KOPT-K1 (cell line): ENCODE data around the gene LYRM4.

ENCODE experiments used
- H3K27ac ChIP-seq: fragments of 200-600 bp; sonication (generic); 2 replicates; pipeline ENCODE4 v1.5.1; 2016; ENCODE audit warnings: antibody characterized with exemption, mild to moderate bottlenecking, low read depth, low read length; ENCODE audit not compliant: poor library complexity, severe bottlenecking
- H3K36me3 ChIP-seq: fragments of 200-600 bp; sonication (generic); 2 replicates; pipeline ENCODE4 v1.5.1; 2017; ENCODE audit warnings: antibody characterized with exemption, mild to moderate bottlenecking, low read length, moderate library complexity; ENCODE audit not compliant: insufficient read depth
- H3K9me3 ChIP-seq: fragments of 200-600 bp; sonication (generic); 2 replicates; pipeline ENCODE4 v1.5.1; 2017; ENCODE audit warnings: antibody characterized with exemption, low read length, mild to moderate bottlenecking; ENCODE audit not compliant: insufficient read depth, poor library complexity, severe bottlenecking

Gene LYRM4

DNA sequence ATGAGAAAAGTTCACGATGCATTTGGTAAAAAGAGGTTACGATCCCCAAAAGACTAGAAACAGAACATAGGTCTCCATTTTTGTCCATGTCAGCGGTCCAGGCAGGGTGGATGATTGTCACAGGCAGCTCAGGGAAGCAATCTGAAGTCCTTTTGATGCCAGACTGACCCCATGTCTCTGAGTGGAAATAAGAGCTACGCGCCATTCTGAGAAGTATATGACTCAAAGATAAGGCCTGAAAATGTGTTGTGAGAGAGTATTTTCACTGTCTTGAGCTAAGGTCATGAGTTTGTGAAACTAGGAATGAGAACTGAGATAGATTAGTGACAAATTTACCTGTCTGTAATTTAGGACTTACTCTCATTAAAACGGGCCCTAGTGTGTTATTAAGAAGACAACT is 69.5 kb downstream of the LYRM4 start:
- H3K36me3 ChIP-seq, result no peaks in the 10 kb centered on the region
- no peaks in the 10 kb centered on the region for H3K9me3 ChIP-seq
- H3K27ac ChIP-seq, result no peak overlapping the region

DNA sequence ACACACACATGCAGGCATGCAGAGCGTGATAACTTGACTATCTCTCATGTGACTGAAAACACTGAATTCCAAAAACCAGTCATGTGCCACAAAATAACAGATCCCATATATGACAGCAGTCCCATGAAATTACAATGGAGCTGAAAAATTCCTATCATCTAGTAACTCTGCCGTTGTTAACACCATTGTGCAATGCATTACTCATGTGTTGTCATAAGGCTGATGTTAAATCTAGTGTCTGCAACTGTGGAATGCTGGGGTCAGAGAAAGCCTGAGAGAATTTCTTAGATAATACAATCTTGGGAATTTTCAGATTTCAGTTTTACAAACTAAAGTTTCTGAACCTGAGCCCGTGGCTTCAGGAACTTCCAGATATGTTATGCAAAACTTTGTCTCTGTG is 70.2 kb downstream of the LYRM4 start:
- Histone ChIP-seq H3K36me3 (no peaks in the 10 kb centered on the region), H3K27ac (no peak overlapping the region), H3K9me3 (no peaks in the 10 kb centered on the region)

DNA sequence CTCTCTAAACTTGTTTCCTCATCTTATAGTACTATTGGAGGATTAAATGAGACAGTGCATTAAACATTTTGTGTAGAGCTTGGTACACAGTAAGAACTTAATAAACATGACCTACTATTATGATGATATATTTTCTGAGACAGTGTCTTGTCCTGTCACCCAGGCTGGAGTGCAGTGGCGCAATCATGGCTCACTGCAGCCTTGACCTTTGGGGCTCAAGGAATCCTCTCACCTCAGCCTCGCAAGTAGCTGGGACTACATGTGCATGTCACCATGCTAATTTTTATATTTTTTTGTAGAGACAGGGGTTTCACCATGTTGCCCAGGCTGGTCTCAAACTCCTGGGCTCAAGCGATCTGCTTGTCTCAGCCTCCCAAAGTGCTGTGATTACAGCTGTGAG is 72.1 kb downstream of the LYRM4 start:
- Histone ChIP-seq H3K36me3 (no peaks in the 10 kb centered on the region), H3K27ac (no peak overlapping the region), H3K9me3 (no peaks in the 10 kb centered on the region)

DNA sequence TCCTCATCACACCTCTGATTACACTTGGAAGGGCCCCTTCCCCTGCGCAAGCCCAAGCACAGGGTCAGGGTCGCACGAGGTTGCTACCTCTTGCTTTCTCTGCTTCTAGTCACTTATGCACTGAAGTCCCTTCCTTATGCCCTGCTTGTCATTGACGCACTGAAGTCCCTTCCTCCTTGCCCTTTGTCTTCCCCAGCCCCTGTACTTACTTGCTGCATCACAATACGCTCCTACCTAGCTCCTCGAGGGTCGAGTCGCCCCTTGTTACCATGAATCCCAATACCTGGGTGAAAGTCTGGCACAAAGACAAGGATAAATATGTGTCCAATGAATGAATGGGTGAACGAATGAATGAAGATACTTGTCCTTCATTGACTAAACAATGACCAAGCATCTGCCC is 75.9 kb downstream of the LYRM4 start:
- Histone ChIP-seq H3K9me3 (no peaks in the 10 kb centered on the region), H3K27ac (no peak overlapping the region), H3K36me3 (no peaks in the 10 kb centered on the region)

DNA sequence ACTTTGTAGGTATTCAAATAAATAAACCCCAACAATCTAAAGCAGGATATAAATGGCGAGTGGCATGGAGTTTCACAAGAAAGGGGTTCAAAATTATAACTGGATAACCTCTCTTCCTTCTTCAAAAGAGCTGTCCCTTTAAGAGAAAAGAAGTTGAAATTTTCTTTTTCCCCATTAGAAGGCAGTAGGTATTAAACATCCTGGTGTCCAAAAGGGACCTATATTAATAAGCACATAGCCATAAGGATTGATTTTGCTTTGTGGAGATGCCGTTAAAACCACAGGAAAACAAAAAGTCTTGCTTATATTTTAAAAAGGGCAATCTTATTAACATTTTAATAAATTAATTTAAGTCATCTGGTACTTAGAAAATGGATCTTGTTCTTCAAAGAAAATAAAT is 76.5 kb downstream of the LYRM4 start:
- no peaks in the 10 kb centered on the region for H3K9me3 ChIP-seq
- no peak overlapping the region for H3K27ac ChIP-seq
- no peaks in the 10 kb centered on the region for H3K36me3 ChIP-seq

DNA sequence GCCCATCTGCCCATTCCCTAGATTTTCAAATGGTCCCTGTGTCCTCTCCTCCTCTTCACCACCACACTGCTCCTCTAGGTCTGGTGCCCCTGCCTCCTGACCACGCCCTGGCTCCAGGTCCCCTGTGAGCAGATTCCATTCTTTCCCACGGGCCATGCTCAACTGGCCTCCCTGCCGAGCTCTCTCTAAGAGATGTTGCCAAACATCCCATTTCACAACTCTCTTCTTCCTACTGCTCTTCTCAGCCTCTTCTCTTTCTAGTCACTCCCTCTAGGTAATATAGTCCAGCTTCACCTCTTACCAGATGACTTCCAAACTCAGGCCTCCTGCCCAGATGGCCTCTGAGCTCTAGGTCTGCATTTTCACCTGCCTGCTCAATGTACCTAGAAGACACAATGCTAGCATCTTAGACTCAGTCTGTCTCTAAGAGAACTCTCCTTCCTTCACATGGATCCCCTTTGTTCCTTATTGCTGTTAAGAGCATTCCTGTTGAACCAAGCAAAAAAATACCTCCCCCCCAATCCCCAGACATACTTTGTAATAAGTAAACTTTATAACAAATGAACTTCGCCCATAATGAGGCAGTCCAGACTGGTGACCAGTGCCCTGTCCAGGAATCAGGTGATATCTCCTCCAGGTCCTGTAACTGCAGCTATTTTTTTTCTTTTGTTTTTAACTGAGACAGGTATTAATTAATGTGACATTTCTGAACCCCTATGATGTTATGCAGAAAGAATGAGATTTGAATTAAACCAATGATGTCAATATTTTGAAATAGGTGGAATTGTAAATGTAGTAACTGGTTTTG is 79.0 kb downstream of the LYRM4 start:
- H3K36me3 ChIP-seq, result no peaks in the 10 kb centered on the region
- no peaks in the 10 kb centered on the region for H3K9me3 ChIP-seq
- no peak overlapping the region for H3K27ac ChIP-seq

DNA sequence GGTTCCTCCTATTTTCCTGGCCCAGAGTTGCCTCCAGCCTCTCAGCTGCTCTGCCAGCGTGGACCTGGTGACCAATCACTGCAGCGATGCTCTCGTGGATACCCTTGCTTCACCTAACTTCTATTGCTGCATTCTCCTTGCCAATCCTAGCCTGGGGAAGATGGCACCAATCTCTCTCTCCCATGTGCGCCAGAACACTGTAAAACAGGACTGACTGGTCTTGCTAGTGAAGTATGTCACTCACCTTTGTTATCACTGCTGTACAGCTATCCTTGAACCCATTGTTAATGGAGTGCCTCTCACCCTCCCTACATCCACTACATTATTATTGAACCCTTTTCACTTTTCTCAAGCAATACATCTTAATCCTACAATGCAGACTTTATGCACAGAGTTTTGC is 80.1 kb downstream of the LYRM4 start:
- H3K9me3 ChIP-seq, result no peaks in the 10 kb centered on the region
- no peaks in the 10 kb centered on the region for H3K36me3 ChIP-seq
- H3K27ac ChIP-seq, result no peak overlapping the region

DNA sequence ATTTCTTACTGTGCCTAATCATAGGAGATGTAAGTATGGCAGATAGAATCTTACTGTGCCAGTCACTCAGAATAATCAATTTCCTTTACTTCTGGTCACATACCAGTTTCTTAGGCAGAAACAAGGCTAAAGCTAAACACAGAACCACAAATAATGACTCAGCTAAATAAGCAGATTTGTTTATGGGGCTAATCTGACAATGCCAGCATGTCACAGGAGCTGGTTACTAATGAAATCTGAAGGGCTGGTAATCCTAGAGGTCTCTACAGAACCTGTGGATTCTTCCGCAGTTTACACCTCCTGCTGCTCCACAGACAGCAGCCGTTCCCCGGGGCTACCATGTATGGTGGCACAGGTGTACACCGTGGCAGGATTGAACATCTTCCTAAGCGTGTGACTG is 80.8 kb downstream of the LYRM4 start:
- no peak overlapping the region for H3K27ac ChIP-seq
- H3K9me3 ChIP-seq, result no peaks in the 10 kb centered on the region
- H3K36me3 ChIP-seq, result no peaks in the 10 kb centered on the region

DNA sequence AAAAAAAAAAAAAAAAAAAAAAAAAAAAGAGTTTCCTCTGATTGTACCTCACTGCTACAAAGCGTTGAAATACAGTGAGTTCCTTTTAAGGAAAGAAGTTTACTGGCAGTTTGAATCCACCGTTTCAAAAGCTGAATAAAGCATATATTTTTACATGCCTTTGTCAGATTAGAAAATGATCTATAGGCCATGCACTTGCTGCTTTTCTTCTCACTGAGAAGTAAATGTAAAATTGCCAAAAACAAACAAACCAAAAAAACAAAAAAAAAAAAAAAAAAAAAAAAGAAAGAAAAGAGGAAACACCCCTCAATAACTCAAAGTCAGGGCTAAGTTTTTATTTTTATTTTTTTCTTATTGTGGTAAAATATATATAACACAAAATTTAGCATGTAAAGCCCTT is 81.9 kb downstream of the LYRM4 start:
- Histone ChIP-seq H3K36me3 (no peaks in the 10 kb centered on the region), H3K9me3 (no peaks in the 10 kb centered on the region)

DNA sequence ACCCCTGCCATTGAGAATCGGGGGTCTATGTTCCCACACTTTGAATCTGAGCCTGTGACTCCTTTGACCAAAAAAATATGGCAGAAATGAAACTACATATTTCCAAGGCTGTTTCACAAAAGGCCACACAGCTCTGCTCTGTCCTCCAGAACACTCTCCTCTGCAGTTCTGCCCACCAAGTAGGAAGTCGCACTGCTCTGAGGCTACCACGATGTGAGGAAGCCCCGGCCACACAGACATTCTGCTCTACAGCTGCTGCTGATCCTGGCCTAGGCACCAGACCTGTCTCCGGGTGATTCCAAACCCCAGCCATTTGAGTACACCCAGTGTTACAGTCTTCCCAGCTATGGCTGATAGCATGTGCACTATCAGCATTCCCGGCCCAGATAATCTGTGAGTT is 85.1 kb downstream of the LYRM4 start:
- Histone ChIP-seq H3K27ac (peak overlapping the region; percentile 66), H3K9me3 (no peaks in the 10 kb centered on the region), H3K36me3 (no peaks in the 10 kb centered on the region)

More for the DNA sequence above, 81.9 kb downstream of the LYRM4 start:
- no peak overlapping the region for H3K27ac ChIP-seq

DNA sequence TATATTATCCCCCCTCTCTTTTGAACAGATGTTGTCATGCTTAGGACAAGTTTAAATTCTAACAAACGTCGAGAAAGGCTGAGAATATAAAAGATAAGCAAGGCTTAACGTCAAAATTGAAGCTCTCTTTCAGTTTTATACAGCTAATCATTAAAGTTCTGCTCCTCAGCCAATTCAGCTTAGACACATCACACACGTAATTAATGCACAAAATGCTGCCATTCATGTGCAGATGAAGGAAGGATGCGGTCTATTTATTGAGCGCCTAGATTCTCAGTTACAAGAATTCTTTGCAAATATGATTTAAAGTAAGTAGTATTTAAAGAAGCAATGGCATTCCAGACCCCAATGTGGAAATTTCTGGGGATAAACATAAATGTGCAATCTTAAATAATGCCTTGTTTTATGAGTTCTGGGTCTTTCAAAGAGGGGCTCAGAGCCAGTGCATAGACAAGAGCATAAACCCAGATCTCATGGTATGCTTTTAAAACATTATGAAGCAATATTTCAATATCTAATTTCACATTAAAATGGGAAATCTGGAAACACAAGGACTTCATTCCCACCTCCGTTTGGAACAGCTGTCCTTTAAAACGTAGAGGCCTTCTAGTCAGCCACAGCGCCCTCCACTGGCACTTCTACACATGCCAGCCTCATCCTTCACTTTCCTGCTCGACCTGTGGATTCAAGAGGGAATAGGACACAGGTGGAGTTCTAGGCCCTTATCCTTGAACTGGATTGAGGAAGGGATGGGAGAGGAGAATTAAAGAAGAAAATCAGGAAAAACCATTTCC is 85.8 kb downstream of the LYRM4 start:
- no peaks in the 10 kb centered on the region for H3K36me3 ChIP-seq
- H3K9me3 ChIP-seq, result no peaks in the 10 kb centered on the region
- H3K27ac ChIP-seq, result peak overlapping the region; percentile 66

DNA sequence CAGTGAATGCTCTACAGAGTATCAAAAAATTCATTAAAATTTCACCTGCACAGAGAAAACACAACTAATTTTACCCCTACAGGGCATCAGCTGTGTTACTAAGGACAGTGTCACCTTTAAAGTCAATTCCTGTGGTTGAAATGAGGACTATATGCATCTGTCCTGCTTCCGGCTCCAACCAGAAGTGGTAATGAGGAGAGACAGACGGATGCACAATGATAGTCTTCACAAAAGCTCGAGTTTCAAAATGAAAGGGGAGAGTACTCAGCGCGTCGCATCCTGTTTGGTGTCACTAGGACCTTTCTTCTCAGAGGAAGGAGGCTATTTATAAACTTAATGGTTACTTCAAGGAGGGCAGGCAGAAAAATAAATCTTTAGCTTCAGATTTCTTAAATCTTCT is 86.5 kb downstream of the LYRM4 start:
- Histone ChIP-seq H3K36me3 (no peaks in the 10 kb centered on the region), H3K27ac (peak overlapping the region; percentile 66), H3K9me3 (no peaks in the 10 kb centered on the region)

DNA sequence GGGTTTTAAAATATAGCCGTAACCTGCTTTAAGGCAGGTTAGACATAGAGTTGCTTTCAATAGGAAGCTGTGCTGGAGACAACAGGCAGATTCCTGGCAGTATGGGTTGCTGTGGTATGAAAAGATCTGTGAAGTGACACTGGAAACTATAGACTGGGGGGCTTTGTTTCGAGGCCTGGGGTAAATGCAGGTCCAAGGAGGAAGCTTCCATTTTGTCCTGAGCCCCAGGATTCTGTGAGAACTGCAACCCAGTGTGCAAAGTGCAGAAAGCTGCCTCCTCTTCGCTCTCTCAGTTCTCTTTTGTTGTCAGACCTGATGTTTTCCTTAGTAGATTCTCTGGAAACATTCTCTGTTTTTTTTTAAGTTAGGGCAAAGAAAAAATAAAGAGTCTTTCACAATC is 86.9 kb downstream of the LYRM4 start:
- Histone ChIP-seq H3K27ac (peak overlapping the region; percentile 66), H3K9me3 (no peaks in the 10 kb centered on the region), H3K36me3 (no peaks in the 10 kb centered on the region)

DNA sequence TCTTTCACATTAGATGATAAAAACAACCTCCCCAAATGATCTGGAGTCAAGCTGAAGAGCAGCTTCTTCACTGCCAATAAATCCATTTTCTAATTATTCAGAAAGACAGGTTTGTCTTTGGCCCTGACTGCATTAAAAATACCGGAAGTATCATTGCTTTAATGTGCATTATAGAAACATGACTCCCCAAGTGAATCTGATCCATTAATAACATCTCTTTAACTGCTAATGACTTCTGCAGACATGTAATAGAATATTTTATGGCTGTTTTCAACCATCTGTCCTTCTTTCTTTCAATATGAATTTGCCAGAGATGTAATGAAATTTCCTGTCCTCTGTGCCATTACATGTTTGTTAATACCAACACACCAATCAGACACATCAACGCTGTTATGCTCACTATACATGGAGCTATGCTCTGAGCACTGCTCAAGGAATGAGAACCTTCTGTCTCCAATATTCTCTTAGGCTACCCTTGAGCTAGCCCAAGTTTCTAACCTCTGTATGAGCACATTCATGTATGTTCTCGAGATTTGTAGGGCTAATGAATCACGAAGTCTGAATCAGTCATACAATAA is 87.8 kb downstream of the LYRM4 start:
- H3K36me3 ChIP-seq, result no peaks in the 10 kb centered on the region
- H3K27ac ChIP-seq, result no peak overlapping the region
- H3K9me3 ChIP-seq, result no peaks in the 10 kb centered on the region

DNA sequence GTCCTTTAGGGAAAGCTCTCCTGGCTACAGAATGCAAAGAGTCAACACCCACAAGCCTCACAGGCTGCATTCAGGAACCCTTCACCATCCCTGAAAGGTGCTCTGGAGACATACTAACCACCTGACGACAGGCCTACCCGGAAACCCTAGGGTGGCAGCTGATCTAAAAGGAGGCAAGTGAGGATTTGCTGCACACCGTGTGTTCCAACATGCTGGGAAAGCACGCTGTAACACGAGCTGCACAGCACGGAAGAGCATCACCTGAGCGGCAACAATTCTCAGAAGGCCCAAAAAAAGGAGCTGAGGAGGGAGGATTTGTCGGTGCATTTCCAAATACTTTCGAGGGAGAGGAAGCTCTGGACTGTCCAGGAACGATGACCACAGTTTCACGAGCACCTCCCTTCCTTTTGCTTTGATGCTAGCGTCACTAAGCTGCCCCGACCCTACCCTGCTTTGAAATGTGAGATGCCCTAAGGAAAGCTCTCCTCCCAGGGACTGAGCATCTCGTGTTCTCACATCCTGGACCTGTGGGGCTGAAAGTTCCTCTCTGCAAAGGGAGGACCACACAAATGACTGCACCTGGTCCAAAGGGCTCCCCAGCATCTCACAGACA is 88.6 kb downstream of the LYRM4 start:
- no peaks in the 10 kb centered on the region for H3K9me3 ChIP-seq
- no peak overlapping the region for H3K27ac ChIP-seq
- H3K36me3 ChIP-seq, result no peaks in the 10 kb centered on the region
